Smooth muscle cell (in vitro differentiated cells): Measurements from ENCODE around the gene DLX2. TPM values are rescaled to one million over a fixed set of nuclear protein-coding genes. Genes with fewer than 3 reads are reported as not detected.
"Not testable (repeated sequence)": the region's sequence is repeated elsewhere in the genome, so short reads cannot be mapped to it uniquely, and the experiment has no call there.

ENCODE experiments used
- DNase-seq: peaks from one replicate; lab custom pipeline; 2025; ENCODE audit not compliant: unreplicated experiment; lab: John Stamatoyannopoulos, UW
- H2AFZ ChIP-seq: fragments of 200-600 bp; sonication (generic); 2 replicates; pipeline ENCODE4 v1.6.0; 2016; ENCODE audit warnings: antibody characterized with exemption, low read depth, mild to moderate bottlenecking
- H3F3A ChIP-seq: fragments of 200-600 bp; sonication (generic); 2 replicates; pipeline ENCODE4 v1.6.0; 2017; ENCODE audit warnings: antibody characterized with exemption, low read depth
- H3K27ac ChIP-seq: fragments of 200-600 bp; sonication (generic); 2 replicates; pipeline ENCODE4 v1.5.1; 2016; ENCODE audit warnings: low read depth, mild to moderate bottlenecking
- H3K27me3 ChIP-seq: fragments of 200-600 bp; sonication (generic); 2 replicates; pipeline ENCODE4 v1.6.1; 2016; ENCODE audit warnings: low read depth, mild to moderate bottlenecking
- H3K36me3 ChIP-seq: fragments of 200-600 bp; sonication (generic); 2 replicates; pipeline ENCODE4 v1.5.1; 2016; ENCODE audit warnings: low read depth
- H3K4me1 ChIP-seq: fragments of 200-600 bp; sonication (generic); 2 replicates; pipeline ENCODE4 v1.5.1; 2016; ENCODE audit warnings: low read depth
- H3K4me2 ChIP-seq: fragments of 200-600 bp; sonication (generic); 2 replicates; pipeline ENCODE4 v1.6.0; 2016; ENCODE audit warnings: mild to moderate bottlenecking
- H3K4me3 ChIP-seq: fragments of 200-600 bp; sonication (generic); 2 replicates; pipeline ENCODE4 v1.5.1; 2016; ENCODE audit warnings: mild to moderate bottlenecking
- H3K79me2 ChIP-seq: fragments of 200-600 bp; sonication (generic); 2 replicates; pipeline ENCODE4 v1.6.0; 2016; ENCODE audit warnings: low read depth, mild to moderate bottlenecking
- H3K9ac ChIP-seq: fragments of 200-600 bp; sonication (generic); 2 replicates; pipeline ENCODE4 v1.6.0; 2016; ENCODE audit warnings: low read depth
- H3K9me3 ChIP-seq: fragments of 200-600 bp; sonication (generic); replicated peaks from 2 replicates; pipeline ENCODE4 v1.5.1; 2016; ENCODE audit warnings: low read depth
- H4K20me1 ChIP-seq: fragments of 200-600 bp; sonication (generic); 2 replicates; pipeline ENCODE4 v1.6.0; 2016; ENCODE audit warnings: low read depth
- CTCF ChIP-seq: fragments of 200-600 bp; sonication (generic); IDR thresholded peaks from 2 replicates; pipeline ENCODE4 v1.5.1; 2017; ENCODE audit warnings: borderline replicate concordance, mild to moderate bottlenecking, antibody characterized with exemption; ENCODE audit not compliant: insufficient read depth, poor library complexity, severe bottlenecking
- WGBS: methylation state at CpG from one replicate; pipeline ENCODE4 v1.1.7; 2016; ENCODE audit warnings: low lambda C conversion rate; 5-methylcytosine and 5-hydroxymethylcytosine counted together
- polyA plus RNA-seq: library from polyadenylated mRNA; unstranded; fragments of >200 nt; fragmentation: Nextera tagmentation; extraction: Ambion mirVana; gene quantifications from 2 replicates; pipeline ENCODE4 v1.2.1, GENCODE V29; 2016
- total RNA-seq: library from RNA; depleted of rRNA; stranded (reverse); fragments of >200 nt; gene quantifications from 2 replicates; pipeline ENCODE4 v1.2.3, GENCODE V29; 2014

DLX2 gene
- total and polyA plus RNA-seq, 2 experiments from 2014 or later, result 1.9 TPM

- H3K79me2 ChIP-seq, result no peaks in the 10 kb centered on the region
- H3K4me3 ChIP-seq, result no peak overlapping the region
- no peaks in the 10 kb centered on the region for H3K9me3 ChIP-seq
- no peak overlapping the region for H2AFZ ChIP-seq
- H3K27me3 ChIP-seq, result no peaks in the 10 kb centered on the region
- 80% methylated on average over 9 of the region's 9 CpGs for WGBS
- H3K4me2 ChIP-seq, result no peak overlapping the region
- H4K20me1 ChIP-seq, result no peaks in the 10 kb centered on the region
- TF ChIP-seq CTCF, result no peak
- no peaks in the 10 kb centered on the region for H3F3A ChIP-seq
- no peak for DNase-seq
- no peaks in the 10 kb centered on the region for H3K36me3 ChIP-seq
- no peaks in the 10 kb centered on the region for H3K4me1 ChIP-seq
- no peak overlapping the region for H3K9ac ChIP-seq
- no peak overlapping the region for H3K27ac ChIP-seq
Measured at GRCh38 chr2:172063446-172063845, 39.3 kb downstream of the DLX2 start.

- Histone ChIP-seq H3K9me3 (no peaks in the 10 kb centered on the region), H3K9ac (no peak overlapping the region), H3K27me3 (no peaks in the 10 kb centered on the region), H4K20me1 (no peaks in the 10 kb centered on the region), H3K27ac (no peak overlapping the region), H3K4me3 (no peak overlapping the region), H3K79me2 (no peaks in the 10 kb centered on the region), H3K36me3 (no peaks in the 10 kb centered on the region), H3K4me1 (no peaks in the 10 kb centered on the region), H3F3A (no peaks in the 10 kb centered on the region), H2AFZ (no peak overlapping the region), H3K4me2 (no peak overlapping the region)
- DNase-seq, result no peak
- TF ChIP-seq CTCF, result no peak
- 74% methylated on average over 1 of the region's 1 CpG for WGBS
Measured at GRCh38 chr2:172062402-172063004, 40.2 kb downstream of the DLX2 start.

GRCh38 chr2:172060118-172060517 is 42.6 kb downstream of the DLX2 start:
- H3K4me3 ChIP-seq, H3K9ac ChIP-seq, H3K36me3 ChIP-seq, DNase-seq, H3K4me2 ChIP-seq, H3F3A ChIP-seq, H4K20me1 ChIP-seq, H2AFZ ChIP-seq, H3K79me2 ChIP-seq, H3K27me3 ChIP-seq, H3K27ac ChIP-seq, H3K4me1 ChIP-seq, H3K9me3 ChIP-seq: not testable (repeated sequence)
- WGBS, result 100% methylated on average over 5 of the region's 5 CpGs

- DNase-seq, result no peak
Measured at GRCh38 chr2:172058660-172059059, 44.0 kb downstream of the DLX2 start.

More at GRCh38 chr2:172058660-172059059, 44.0 kb downstream of the DLX2 start:
- Histone ChIP-seq H3K36me3 (no peaks in the 10 kb centered on the region), H3K9me3 (no peaks in the 10 kb centered on the region), H4K20me1 (no peaks in the 10 kb centered on the region), H3K79me2 (no peaks in the 10 kb centered on the region), H2AFZ (no peak overlapping the region), H3K27ac (no peak overlapping the region), H3F3A (no peaks in the 10 kb centered on the region), H3K4me1 (no peaks in the 10 kb centered on the region), H3K4me3 (no peak overlapping the region), H3K27me3 (no peaks in the 10 kb centered on the region), H3K4me2 (no peak overlapping the region), H3K9ac (no peak overlapping the region)
- 91% methylated on average over 5 of the region's 5 CpGs for WGBS
- no peak for TF ChIP-seq CTCF
